GM12878 (cell line): ENCODE data around the gene BBS1. TPM values are rescaled to one million over a fixed set of nuclear protein-coding genes. Genes with fewer than 3 reads are reported as not detected.

ENCODE experiments used
- ATF2 ChIP-seq: IDR thresholded peaks from 2 replicates; pipeline ENCODE4 v1.6.1; 2012; ENCODE audit warnings: low read length, inconsistent platforms
- CHD2 ChIP-seq: IDR thresholded peaks from 2 replicates; pipeline ENCODE4 v1.6.1; 2011; ENCODE audit warnings: low read depth, low read length, improper control_type of control experiment, borderline replicate concordance
- CTCF ChIP-seq, 3 experiments: IDR thresholded peaks in 2 of 3; conservative IDR thresholded peaks in 1 of 3; 2 replicates each; pipeline ENCODE4 v1.5.1; 2011; ENCODE audit warnings: low read depth in 3 of 3, low read length in 3 of 3, mild to moderate bottlenecking in 3 of 3, control low read depth in 2 of 3, moderate library complexity in 2 of 3, inconsistent platforms in 1 of 3, mixed read lengths in 1 of 3; ENCODE audit not compliant: control insufficient read depth in 2 of 3, insufficient read depth in 1 of 3; ENCODE audit errors: extremely low read depth in 1 of 3
- EED ChIP-seq: sonication (generic); IDR thresholded peaks from 2 replicates; pipeline ENCODE4 v1.6.1; 2016; ENCODE audit warnings: antibody characterized with exemption, low read depth
- ESRRA ChIP-seq: IDR thresholded peaks from 2 replicates; pipeline ENCODE4 v1.6.1; 2012; ENCODE audit warnings: mild to moderate bottlenecking, low read length, improper control_type of control experiment
- HDGF ChIP-seq: fragments of 450-650 bp; IDR thresholded peaks from 2 replicates; pipeline ENCODE4 v1.6.1; 2016; ENCODE audit warnings: antibody characterized with exemption
- IKZF1 ChIP-seq: fragments of 450-650 bp; conservative IDR thresholded peaks from 2 replicates; pipeline ENCODE4 v1.6.1; 2017; ENCODE audit warnings: antibody characterized with exemption, mild to moderate bottlenecking
- IKZF2 ChIP-seq, 2 experiments: fragments of 450-650 bp; IDR thresholded peaks; 2 replicates each; pipeline ENCODE4 v1.6.1; 2017; ENCODE audit warnings: mild to moderate bottlenecking in 2 of 2, moderate library complexity in 2 of 2
- LARP7 ChIP-seq: fragments of 450-650 bp; IDR thresholded peaks from 2 replicates; pipeline ENCODE4 v1.6.1; 2017; ENCODE audit warnings: mild to moderate bottlenecking
- MXI1 ChIP-seq: fragments of 150-350 bp; IDR thresholded peaks from 2 replicates; pipeline ENCODE4 v1.6.1; 2011; ENCODE audit warnings: low read depth, mild to moderate bottlenecking, inconsistent platforms, low read length, improper control_type of control experiment
- NFIC ChIP-seq: IDR thresholded peaks from 2 replicates; pipeline ENCODE4 v1.6.1; 2012; ENCODE audit warnings: low read depth, mild to moderate bottlenecking, inconsistent platforms, low read length, moderate library complexity
- NKRF ChIP-seq: fragments of 450-650 bp; conservative IDR thresholded peaks from 2 replicates; pipeline ENCODE4 v1.6.1; 2017; ENCODE audit warnings: mild to moderate bottlenecking, moderate library complexity
- PAX5 ChIP-seq: IDR thresholded peaks from 2 replicates; pipeline ENCODE4 v1.6.1; 2011; ENCODE audit warnings: low read depth, low read length, borderline replicate concordance
- POLR2A ChIP-seq: IDR thresholded peaks from 2 replicates; pipeline ENCODE4 v1.6.1; 2011; ENCODE audit warnings: low read depth, mild to moderate bottlenecking, low read length
- RAD21 ChIP-seq: IDR thresholded peaks from 2 replicates; pipeline ENCODE4 v1.6.1; 2011; ENCODE audit warnings: mild to moderate bottlenecking, low read depth, low read length, moderate library complexity; ENCODE audit not compliant: insufficient read depth
- SMARCA5 ChIP-seq: fragments of 450-650 bp; IDR thresholded peaks from 2 replicates; pipeline ENCODE4 v1.6.1; 2017; ENCODE audit warnings: mild to moderate bottlenecking
- SREBF2 ChIP-seq: IDR thresholded peaks from 2 replicates; pipeline ENCODE4 v1.6.1; 2012; ENCODE audit warnings: mild to moderate bottlenecking, low read length
- YY1 ChIP-seq: IDR thresholded peaks from 2 replicates; pipeline ENCODE4 v1.6.1; 2011; ENCODE audit warnings: low read depth, mild to moderate bottlenecking, low read length
- ZNF687 ChIP-seq: fragments of 450-650 bp; IDR thresholded peaks from 2 replicates; pipeline ENCODE4 v1.6.1; 2017; ENCODE audit warnings: mild to moderate bottlenecking, moderate library complexity
- polyA plus RNA-seq, 11 experiments: library from polyadenylated mRNA; depleted of rRNA in 4 of 11; unstranded in 6 of 11; stranded (reverse) in 5 of 11; fragments of >200 nt; fragmentation: Nextera tagmentation in 4 of 11; fragmentation: Illumina TruSeq in 1 of 11; extraction: Ambion mirVana in 4 of 11; extraction: Trizol in 1 of 11; gene quantifications; 1 replicate in 1 of 11; 2 replicates in 10 of 11; pipeline versions ENCODE4 v1.2.1 to v1.2.3, GENCODE V29; 2011 to 2016; ENCODE audit warnings: inconsistent platforms in 2 of 11, missing spikeins in 2 of 11, low read depth in 1 of 11
- total RNA-seq, 4 experiments: library from RNA; depleted of rRNA in 3 of 4; stranded (reverse); fragments of >200 nt in 3 of 4; fragmentation: Illumina TruSeq in 1 of 4; extraction: Trizol in 1 of 4; gene quantifications; 2 replicates each; pipeline versions ENCODE4 v1.2.1 to v1.2.3, GENCODE V29; 2013 to 2021

The BBS1 gene
- total and polyA plus RNA-seq, 10 of the 15 experiments (the other 5 are each of a cell fraction or from before 2014, with no cell fraction given) = 2.5 to 14.7 (median 8.7) TPM

GRCh38 chr11:66543263-66544107 lies 33.0 kb downstream of the BBS1 start (continued):
- TF ChIP-seq ZNF687 (peak; percentile 59; the same call in 1 of the 2 replicates), MXI1 (peak; percentile 29; the same call in 1 of the 2 replicates), ATF2 (no peak), RAD21 (peak; percentile 33; the same call in 1 of the 2 replicates), ESRRA (no peak), SMARCA5 (peak; percentile 80; the same call in 1 of the 2 replicates), PAX5 (0 out of 2 replicates have a peak, but pooled peaks have one; percentile 45), CTCF (IDR thresholded peaks at IDR 0.05 in 2 of 3, conservative IDR thresholded peaks at IDR 0.05 in 1 of 3; ENCODE audit: control insufficient read depth in 2 of 3, extremely low read depth in 1 of 3, insufficient read depth in 1 of 3, low read depth in 3 of 3, low read length in 3 of 3) (peak; percentile 62 to 87 (median 80)), HDGF (0 out of 2 replicates have a peak, but pooled peaks have one; percentile 54), SREBF2 (no peak), EED (no peak), IKZF2 (IDR thresholded peaks at IDR 0.05) (no peak), IKZF1 (peak; percentile 37), LARP7 (0 out of 2 replicates have a peak, but pooled peaks have one; percentile 47), POLR2A (peak; percentile 65), YY1 (0 out of 2 replicates have a peak, but pooled peaks have one; percentile 18), NFIC (no peak), CHD2 (peak; percentile 46; the same call in 1 of the 2 replicates), NKRF (no peak)
- TF ChIP-seq, all 136 proteins: peak for 21
